ENCODE data around the gene ARHGEF26. TPM values are rescaled to one million over a fixed set of nuclear protein-coding genes. Genes with fewer than 3 reads are reported as not detected.

Gene ARHGEF26
- total RNA-seq, 1 experiment from 2014 or later: 7.2 TPM

GRCh38 chr3:154195620-154196356 lies 74.6 kb downstream of the ARHGEF26 start:
- BruUV-seq (replicated peaks): no TSS peak
- RAD21 ChIA-PET (ENCODE audit: low non-redundant PET in 1 of 2, low total read pairs in 2 of 2, uncharacterized antibody in 2 of 2, unreplicated experiment in 2 of 2): no interaction called here
- intact Hi-C loops (cut with micrococcal nuclease): no loop called here
- CTCF ChIA-PET: no interaction called here
- Histone ChIP-seq H3K4me1 (ENCODE audit: control insufficient read depth in 1 of 2, insufficient read depth in 2 of 2, low read length in 2 of 2) (no peaks in the 10 kb centered on the region), H3K36me3 (ENCODE audit: control insufficient read depth in 1 of 2, insufficient read depth in 2 of 2, low read length in 2 of 2) (0 out of 4 replicates have a peak, but pooled peaks cover 0 to 4% of the 10 kb centered on the region in 2 experiments), H3K27ac (ENCODE audit: low read depth, low read length) (no peak overlapping the region), H3K9me3 (ENCODE audit: control insufficient read depth in 1 of 2, insufficient read depth in 1 of 2, low read depth in 1 of 2, low read length in 2 of 2) (no peaks in the 10 kb centered on the region), H2AFZ (ENCODE audit: low read depth, low read length, poor library complexity, severe bottlenecking) (no peak overlapping the region), H3K27me3 (ENCODE audit: insufficient read depth, low read length) (no peaks in the 10 kb centered on the region), H3K9me2 (ENCODE audit: insufficient read depth) (no peaks in the 10 kb centered on the region), H3K4me2 (ENCODE audit: low read length) (no peak overlapping the region), H4K20me1 (ENCODE audit: insufficient read depth) (no peaks in the 10 kb centered on the region), H3K9ac (ENCODE audit: low read length) (no peak overlapping the region), H3K4me3 (replicated peaks in 1 of 2; ENCODE audit: low read depth in 1 of 2, low read length in 2 of 2) (no peak overlapping the region), H3K79me2 (ENCODE audit: insufficient read depth, low read length) (no peaks in the 10 kb centered on the region)
- POLR2A ChIA-PET: no interaction called here
- ATAC-seq: no peak
- TF ChIP-seq ZNF274 (IDR thresholded peaks at IDR 0.05; ENCODE audit: low read depth, low read length) (no peak), FOSL1 (IDR thresholded peaks at IDR 0.05; ENCODE audit: low read depth) (no peak), ZBTB33 (IDR thresholded peaks at IDR 0.05; ENCODE audit: extremely low read depth, insufficient replicate concordance, low read length) (no peak), SRF (IDR thresholded peaks at IDR 0.05; ENCODE audit: low read depth) (no peak), CEBPB (IDR thresholded peaks at IDR 0.05; ENCODE audit: low read depth) (no peak), SIN3A (IDR thresholded peaks at IDR 0.05; ENCODE audit: low read depth) (no peak), ATF3 (IDR thresholded peaks at IDR 0.05) (no peak), ZFX (IDR thresholded peaks at IDR 0.05) (no peak), ELF1 (IDR thresholded peaks at IDR 0.05; ENCODE audit: borderline replicate concordance, low read depth) (no peak), YY1 (IDR thresholded peaks at IDR 0.05; ENCODE audit: extremely low read depth, insufficient replicate concordance, low read depth, low read length) (no peak), RAD21 (IDR thresholded peaks at IDR 0.05; ENCODE audit: low read depth) (no peak), SP1 (IDR thresholded peaks at IDR 0.05; ENCODE audit: low read depth) (no peak), EZH2phosphoT487 (IDR thresholded peaks at IDR 0.05; ENCODE audit: borderline replicate concordance) (no peak), TCF7L2 (IDR thresholded peaks at IDR 0.05; ENCODE audit: borderline replicate concordance, extremely low read depth, insufficient read depth, insufficient read length) (no peak), EGR1 (IDR thresholded peaks at IDR 0.05; ENCODE audit: low read depth) (no peak)
- DNase-seq (ENCODE audit: low read depth, low spot score): no peak

Measured in HCT116 (cell line).